CD4-positive, alpha-beta T cell (primary cell): ENCODE data around the gene ZNF133. TPM values are rescaled to one million over a fixed set of nuclear protein-coding genes. Genes with fewer than 3 reads are reported as not detected.

Source experiments
- ATAC-seq: fragments of 200-7000 bp; cut with Tn5 transposase; one replicate; pipeline ENCODE4 v1.10.0; 2022; ENCODE audit warnings: mild to moderate bottlenecking; ENCODE audit not compliant: poor library complexity
- CTCF ChIA-PET: fragments of 350-600 bp; sonication (Branson Sonifier 250); formaldehyde crosslinking; loops from one replicate; lab custom pipeline; 2021; ENCODE audit warnings: antibody characterized with exemption, inconsistent platforms; lab: Charles Lee
- POLR2A ChIA-PET: fragments of 350-600 bp; sonication (Branson Sonifier 250); formaldehyde crosslinking; loops from one replicate; lab custom pipeline; 2021; ENCODE audit warnings: antibody characterized with exemption, inconsistent platforms; lab: Charles Lee
- DNase-seq, 14 experiments: peaks; one replicate each; pipeline ENCODE4 v3.0.0-alpha.2; 2013 to 2020; ENCODE audit warnings: mixed read lengths in 2 of 14
- H3K27ac ChIP-seq, 2 donors: one replicate each; pipeline versions ENCODE4 v1.5.1 to v1.7.0; 2013; ENCODE audit warnings: low read length in 2 of 2, low read depth in 1 of 2, mild to moderate bottlenecking in 1 of 2
- H3K27me3 ChIP-seq, 2 experiments: 1 replicate in 1 of 2; 2 replicates in 1 of 2; pipeline versions ENCODE4 v1.6.1 to v1.7.0; 2013; ENCODE audit warnings: low read length in 2 of 2, control low read depth in 1 of 2, mild to moderate bottlenecking in 1 of 2, moderate library complexity in 1 of 2; ENCODE audit not compliant: insufficient read depth in 2 of 2, control insufficient read depth in 1 of 2
- H3K36me3 ChIP-seq: one replicate; pipeline ENCODE4 v1.6.1; 2013; ENCODE audit warnings: low read length, control low read depth; ENCODE audit not compliant: insufficient read depth
- H3K4me1 ChIP-seq: one replicate; pipeline ENCODE4 v1.6.1; 2013; ENCODE audit warnings: low read length, control low read depth; ENCODE audit not compliant: insufficient read depth
- H3K4me3 ChIP-seq: one replicate; pipeline ENCODE4 v1.5.1; 2013; ENCODE audit warnings: mild to moderate bottlenecking, low read length, moderate library complexity
- H3K9me3 ChIP-seq, 2 experiments: 1 replicate in 1 of 2; 2 replicates in 1 of 2; pipeline versions ENCODE4 v1.6.1 to v1.7.0; 2013; ENCODE audit warnings: low read length in 2 of 2, mild to moderate bottlenecking in 2 of 2, control low read depth in 1 of 2, moderate library complexity in 1 of 2; ENCODE audit not compliant: control insufficient read depth in 1 of 2, insufficient read depth in 1 of 2
- H3K27ac Mint-ChIP-seq: one replicate; pipeline ENCODE4 v1.8.0; 2020; ENCODE audit warnings: mixed read lengths
- H3K27me3 Mint-ChIP-seq: one replicate; pipeline ENCODE4 v1.8.0; 2021; ENCODE audit warnings: mixed read lengths
- H3K36me3 Mint-ChIP-seq: one replicate; pipeline ENCODE4 v1.8.0; 2021; ENCODE audit warnings: low read depth, mixed read lengths
- H3K4me1 Mint-ChIP-seq: one replicate; pipeline ENCODE4 v1.8.0; 2021; ENCODE audit warnings: low read depth, mixed read lengths
- H3K4me3 Mint-ChIP-seq: one replicate; pipeline ENCODE4 v1.8.0; 2020; ENCODE audit warnings: mild to moderate bottlenecking, mixed read lengths
- H3K9me3 Mint-ChIP-seq: one replicate; pipeline ENCODE4 v1.8.0; 2020; ENCODE audit warnings: mixed read lengths
- intact Hi-C, 2 experiments: fragments of 100-400 bp; cut with DNase I in 1 of 2; cut with micrococcal nuclease in 1 of 2; formaldehyde crosslinking; loops; one replicate each; pipeline versions ENCODE4 v1.15.1 to v1.9.0; 2023 to 2025; cut with DNase I, micrococcal nuclease
- total RNA-seq, 174 experiments: library from RNA in 2 of 174; stranded (reverse) in 2 of 174; gene quantifications; one replicate each; pipeline ENCODE4 v1.2.3 and lab custom pipeline; 2021 to 2026
- TF ChIP-seq, protein P1 (sequence below): fragments of 200-600 bp; IDR thresholded peaks from one replicate; pipeline ENCODE4 v1.8.0; 2022; ENCODE audit warnings: antibody characterized with exemption, mild to moderate bottlenecking

Gene ZNF133
- total RNA-seq, 2 experiments from 2014 or later: 3.3 to 4.1 TPM

DNA sequence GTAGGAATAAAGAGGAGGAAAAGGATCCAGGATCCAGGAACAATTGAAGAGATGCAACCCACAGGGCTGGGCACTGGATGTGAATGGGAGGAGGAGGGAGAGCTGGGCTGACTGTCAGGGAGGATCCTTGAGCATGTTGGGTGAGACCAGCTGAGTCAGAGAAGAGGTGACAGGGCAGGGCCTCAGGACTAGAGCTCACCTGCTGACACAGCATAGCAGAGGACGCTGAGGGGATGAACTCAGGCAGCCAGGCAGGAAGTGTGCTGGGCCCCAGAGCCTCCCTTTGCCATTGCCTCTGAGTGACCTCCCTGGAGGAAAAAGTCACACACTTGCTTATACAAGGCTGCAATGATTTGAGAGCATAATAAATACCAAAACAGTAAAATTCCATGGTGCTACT lies 72.3 kb downstream of the ZNF133 start:
- H3K27me3 Mint-ChIP-seq: no peaks in the 10 kb centered on the region
- Histone ChIP-seq H3K4me3 (no peak overlapping the region), H3K36me3 (no peaks in the 10 kb centered on the region), H3K9me3 (no peaks in the 10 kb centered on the region), H3K27me3 (peaks cover 0 to 4% of the 10 kb centered on the region in 2 experiments), H3K27ac (no peak overlapping the region), H3K4me1 (no peaks in the 10 kb centered on the region)
- no peaks in the 10 kb centered on the region for H3K4me1 Mint-ChIP-seq
- H3K36me3 Mint-ChIP-seq: no peaks in the 10 kb centered on the region
- CTCF ChIA-PET: no interaction called here
- DNase-seq (no peak), ATAC-seq (no peak)
- TF ChIP-seq, protein P1, sequence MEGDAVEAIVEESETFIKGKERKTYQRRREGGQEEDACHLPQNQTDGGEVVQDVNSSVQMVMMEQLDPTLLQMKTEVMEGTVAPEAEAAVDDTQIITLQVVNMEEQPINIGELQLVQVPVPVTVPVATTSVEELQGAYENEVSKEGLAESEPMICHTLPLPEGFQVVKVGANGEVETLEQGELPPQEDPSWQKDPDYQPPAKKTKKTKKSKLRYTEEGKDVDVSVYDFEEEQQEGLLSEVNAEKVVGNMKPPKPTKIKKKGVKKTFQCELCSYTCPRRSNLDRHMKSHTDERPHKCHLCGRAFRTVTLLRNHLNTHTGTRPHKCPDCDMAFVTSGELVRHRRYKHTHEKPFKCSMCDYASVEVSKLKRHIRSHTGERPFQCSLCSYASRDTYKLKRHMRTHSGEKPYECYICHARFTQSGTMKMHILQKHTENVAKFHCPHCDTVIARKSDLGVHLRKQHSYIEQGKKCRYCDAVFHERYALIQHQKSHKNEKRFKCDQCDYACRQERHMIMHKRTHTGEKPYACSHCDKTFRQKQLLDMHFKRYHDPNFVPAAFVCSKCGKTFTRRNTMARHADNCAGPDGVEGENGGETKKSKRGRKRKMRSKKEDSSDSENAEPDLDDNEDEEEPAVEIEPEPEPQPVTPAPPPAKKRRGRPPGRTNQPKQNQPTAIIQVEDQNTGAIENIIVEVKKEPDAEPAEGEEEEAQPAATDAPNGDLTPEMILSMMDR: no peak
- POLR2A ChIA-PET: no interaction called here
- H3K27ac Mint-ChIP-seq: no peak overlapping the region
- H3K4me3 Mint-ChIP-seq: no peak overlapping the region
- H3K9me3 Mint-ChIP-seq: peaks cover under 1% of the 10 kb centered on the region
- intact Hi-C loops: no loop called here

DNA sequence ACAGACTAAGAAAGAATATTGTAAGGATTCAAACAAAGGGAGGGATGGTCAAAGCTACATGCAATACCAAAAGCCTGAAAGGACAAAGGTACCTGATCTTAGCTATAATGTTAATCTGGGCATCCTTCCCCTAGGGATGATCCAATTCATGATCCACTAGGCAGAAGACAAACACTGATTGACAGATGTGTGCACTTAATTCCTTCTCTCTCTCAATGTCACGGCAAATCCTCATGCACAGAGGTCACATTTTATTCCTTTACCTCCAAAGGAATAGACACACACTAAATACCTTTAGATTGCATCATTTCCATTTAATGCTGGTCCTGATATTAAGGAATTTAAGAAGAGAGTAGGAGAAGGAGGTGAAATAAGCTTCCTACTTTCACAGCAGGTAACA lies 73.4 kb downstream of the ZNF133 start:
- Mint-ChIP-seq H3K27me3 (no peaks in the 10 kb centered on the region), H3K36me3 (no peaks in the 10 kb centered on the region), H3K4me1 (no peaks in the 10 kb centered on the region), H3K27ac (no peak overlapping the region), H3K9me3 (no peaks in the 10 kb centered on the region), H3K4me3 (no peak overlapping the region)
- no peak for DNase-seq
- intact Hi-C loops: no loop called here
- Histone ChIP-seq H3K36me3 (no peaks in the 10 kb centered on the region), H3K4me1 (no peaks in the 10 kb centered on the region), H3K27ac (no peak overlapping the region), H3K27me3 (peaks cover 0 to 4% of the 10 kb centered on the region in 2 experiments), H3K9me3 (no peaks in the 10 kb centered on the region), H3K4me3 (no peak overlapping the region)
- POLR2A ChIA-PET: no interaction called here
- CTCF ChIA-PET: no interaction called here
- TF ChIP-seq, protein P1: no peak
- ATAC-seq: no peak

DNA sequence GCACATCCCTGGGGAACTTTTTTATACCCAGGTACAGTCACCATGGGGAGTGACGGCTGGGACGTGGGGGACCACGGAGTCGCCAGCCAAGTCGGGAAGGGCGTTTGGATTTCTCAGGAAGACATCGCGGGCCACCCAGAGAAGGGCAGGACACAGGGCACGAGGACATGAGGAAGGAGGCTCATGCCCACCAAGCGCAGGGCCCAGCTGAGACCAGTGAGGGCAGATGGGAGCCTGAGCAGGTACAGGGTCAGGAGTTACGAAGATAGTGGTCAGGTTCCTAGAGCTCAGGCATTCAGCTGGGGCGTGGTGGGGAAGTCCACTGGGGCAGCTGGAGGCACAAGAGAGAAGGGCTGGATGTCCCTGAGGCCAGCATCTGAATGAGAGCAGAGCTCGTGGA lies 74.6 kb downstream of the ZNF133 start:
- no peak overlapping the region for H3K27ac Mint-ChIP-seq
- H3K9me3 Mint-ChIP-seq: no peaks in the 10 kb centered on the region
- Histone ChIP-seq H3K4me1 (no peaks in the 10 kb centered on the region), H3K36me3 (no peaks in the 10 kb centered on the region), H3K27me3 (peaks cover 0 to 4% of the 10 kb centered on the region in 2 experiments), H3K27ac (no peak overlapping the region), H3K9me3 (no peaks in the 10 kb centered on the region), H3K4me3 (no peak overlapping the region)
- no peak overlapping the region for H3K4me3 Mint-ChIP-seq
- TF ChIP-seq, protein P1: no peak
- no peak for DNase-seq
- intact Hi-C loops: no loop called here
- POLR2A ChIA-PET: no interaction called here
- H3K27me3 Mint-ChIP-seq: no peaks in the 10 kb centered on the region
- CTCF ChIA-PET: no interaction called here
- H3K4me1 Mint-ChIP-seq: no peaks in the 10 kb centered on the region
- ATAC-seq: no peak
- H3K36me3 Mint-ChIP-seq: no peaks in the 10 kb centered on the region
